A204.1 (cell line): ENCODE measurements around the gene PDS5B.
"Not testable (repeated sequence)": the region's sequence is repeated elsewhere in the genome, so short reads cannot be mapped to it uniquely, and the experiment has no call there.

Experiments
- FAIRE-seq: peaks from 2 replicates; lab custom pipeline; 2012; peaks lifted over from hg19 to GRCh38; lab: Jason Lieb, UNC

The PDS5B gene

GRCh38 chr13:32586080-32586900 lies at the start of gene PDS5B:
Gene PDS5B, plus strand, starts transcription at chr13:32586452. Its CDS starts 62,321 bp downstream, at chr13:32648773.
- FAIRE-seq, result peak; percentile 54

- no peak for FAIRE-seq
Measured at GRCh38 chr13:32537580-32538142, 48.6 kb upstream of the PDS5B start.

- no peak for FAIRE-seq
Measured at GRCh38 chr13:32538143-32538620, 48.1 kb upstream of the PDS5B start.

GRCh38 chr13:32538621-32539246 lies 47.5 kb upstream of the PDS5B start, which contains the start of gene N4BP2L2:
Gene N4BP2L2, minus strand, starts transcription at chr13:32538795. Its CDS starts 1,768 bp downstream, at chr13:32537027.
- peak; percentile 98 for FAIRE-seq

DNA sequence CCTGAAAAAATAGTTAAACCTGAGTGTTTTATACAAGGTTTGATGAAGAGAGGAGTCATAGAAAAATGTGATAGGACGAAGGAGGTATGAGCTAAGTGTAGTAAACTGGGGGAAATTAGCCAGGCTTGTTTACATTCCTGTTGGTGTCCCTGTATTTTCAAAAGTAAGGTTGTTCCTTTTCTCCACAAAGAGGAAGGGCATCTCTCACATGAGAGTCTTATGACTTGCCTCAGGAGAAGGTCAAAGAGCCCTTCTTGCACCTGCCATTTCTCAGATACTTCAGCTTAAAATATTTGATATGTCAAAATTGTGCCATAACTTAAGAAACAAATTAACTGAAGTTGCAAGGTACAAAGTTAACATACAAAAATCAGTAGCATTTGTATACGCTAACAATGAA lies 44.0 kb upstream of the PDS5B start:
- no peak for FAIRE-seq

GRCh38 chr13:32545083-32545482 lies 41.2 kb upstream of the PDS5B start:
- FAIRE-seq, result no peak

GRCh38 chr13:32548837-32549236 lies 37.4 kb upstream of the PDS5B start:
- no peak for FAIRE-seq

GRCh38 chr13:32549788-32550187 lies 36.5 kb upstream of the PDS5B start:
- FAIRE-seq, result no peak

- FAIRE-seq, result no peak
Measured at GRCh38 chr13:32553720-32554119, 32.5 kb upstream of the PDS5B start.

DNA sequence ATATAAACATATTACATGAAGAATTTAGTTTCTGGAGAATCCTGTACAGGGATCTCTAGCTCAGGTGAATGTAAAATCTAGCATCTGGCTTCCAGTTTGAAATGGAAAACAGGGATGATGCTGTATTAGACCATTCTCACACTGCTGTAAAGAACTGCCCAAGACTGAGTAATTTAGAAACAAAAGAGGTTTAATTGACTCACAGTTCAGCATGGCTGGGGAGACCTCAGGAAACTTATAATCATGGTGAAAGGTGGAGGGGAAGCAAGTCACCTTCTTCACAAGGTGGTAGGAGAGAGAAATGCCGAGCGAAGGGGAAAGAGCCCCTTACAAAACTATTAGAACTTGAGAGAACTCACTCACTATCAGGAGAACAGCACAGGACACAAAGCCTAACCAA lies 30.6 kb upstream of the PDS5B start:
- no peak for FAIRE-seq

DNA sequence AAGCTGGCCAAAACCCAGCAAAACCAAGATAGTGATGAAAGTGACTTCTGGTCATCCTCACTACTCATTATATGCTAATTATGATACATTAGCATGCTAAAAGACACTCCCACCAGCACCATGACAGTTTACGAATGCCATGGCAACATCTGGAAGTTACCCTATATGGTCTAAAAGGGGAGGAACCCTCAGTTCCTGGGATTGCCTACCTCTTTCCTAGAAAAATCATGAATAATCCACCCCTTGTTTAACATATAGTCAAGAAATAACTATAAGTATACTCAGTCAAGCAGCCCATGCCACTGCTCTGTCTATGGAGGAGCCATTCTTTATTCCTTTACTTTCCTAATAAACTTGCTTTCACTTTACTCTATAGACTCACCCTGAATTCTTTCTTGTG lies 25.4 kb upstream of the PDS5B start:
- FAIRE-seq, result not testable (repeated sequence)

- not testable (repeated sequence) for FAIRE-seq
Measured at GRCh38 chr13:32575687-32576086, 10.6 kb upstream of the PDS5B start.

GRCh38 chr13:32577032-32577431 lies 9.2 kb upstream of the PDS5B start:
- no peak for FAIRE-seq

DNA sequence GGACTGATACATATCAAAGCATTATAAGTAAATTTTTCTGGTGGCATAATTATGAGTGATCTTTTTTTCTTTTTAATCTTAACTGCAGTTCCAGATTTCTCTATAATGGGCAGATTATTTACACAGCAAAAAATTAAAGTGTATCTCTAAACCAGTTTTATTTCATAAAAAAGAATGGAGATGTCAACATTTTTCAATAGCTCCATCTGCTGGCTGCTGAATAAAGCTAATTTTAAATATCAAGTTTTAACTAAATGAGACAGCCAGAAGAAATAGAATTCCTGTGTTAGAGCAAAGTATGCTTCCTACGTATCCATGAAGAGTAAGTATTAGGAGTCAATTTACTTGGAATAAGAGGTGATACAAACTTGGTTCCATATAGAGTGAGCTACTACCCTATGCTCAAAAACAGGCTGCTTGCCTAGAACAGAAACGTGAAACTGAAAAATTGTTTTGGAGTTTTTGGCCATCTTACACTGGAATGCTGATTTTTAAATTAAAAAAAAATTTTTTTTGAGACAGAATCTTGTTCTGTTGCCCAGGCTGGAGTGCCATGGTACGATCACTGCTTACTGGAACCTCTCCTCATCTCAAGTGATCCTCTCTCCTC lies 5.0 kb upstream of the PDS5B start:
- FAIRE-seq, result peak; percentile 96

- no peak for FAIRE-seq
Measured at GRCh38 chr13:32582281-32582680, 4.0 kb upstream of the PDS5B start.

GRCh38 chr13:32582991-32583390 lies 3.3 kb upstream of the PDS5B start:
- no peak for FAIRE-seq

DNA sequence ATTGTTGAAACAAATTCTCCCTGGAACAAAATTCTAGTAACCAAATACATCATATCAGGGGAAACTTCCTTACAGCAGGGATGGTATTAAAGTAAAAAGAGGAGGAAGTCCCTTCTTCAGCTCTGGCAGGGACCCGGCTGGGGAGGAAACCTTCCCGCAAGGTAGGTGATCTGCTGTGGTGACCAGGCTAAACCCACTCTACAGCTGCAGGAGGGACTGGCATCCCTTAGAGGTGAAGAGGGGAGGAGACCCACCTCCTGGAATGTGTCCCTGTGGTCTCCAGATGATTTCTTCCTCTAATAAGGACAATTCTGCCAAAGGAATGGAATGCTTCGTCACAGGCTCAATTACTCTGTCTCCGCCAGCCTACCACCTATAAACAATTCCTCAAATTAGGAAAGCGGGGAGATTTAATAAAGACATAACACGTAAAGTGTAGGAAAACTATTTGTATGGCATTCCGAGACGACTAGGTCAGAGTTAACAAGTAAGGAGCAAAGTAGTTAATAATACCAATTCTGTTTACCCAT lies 637 bp upstream of the PDS5B start:
- FAIRE-seq, result no peak

DNA sequence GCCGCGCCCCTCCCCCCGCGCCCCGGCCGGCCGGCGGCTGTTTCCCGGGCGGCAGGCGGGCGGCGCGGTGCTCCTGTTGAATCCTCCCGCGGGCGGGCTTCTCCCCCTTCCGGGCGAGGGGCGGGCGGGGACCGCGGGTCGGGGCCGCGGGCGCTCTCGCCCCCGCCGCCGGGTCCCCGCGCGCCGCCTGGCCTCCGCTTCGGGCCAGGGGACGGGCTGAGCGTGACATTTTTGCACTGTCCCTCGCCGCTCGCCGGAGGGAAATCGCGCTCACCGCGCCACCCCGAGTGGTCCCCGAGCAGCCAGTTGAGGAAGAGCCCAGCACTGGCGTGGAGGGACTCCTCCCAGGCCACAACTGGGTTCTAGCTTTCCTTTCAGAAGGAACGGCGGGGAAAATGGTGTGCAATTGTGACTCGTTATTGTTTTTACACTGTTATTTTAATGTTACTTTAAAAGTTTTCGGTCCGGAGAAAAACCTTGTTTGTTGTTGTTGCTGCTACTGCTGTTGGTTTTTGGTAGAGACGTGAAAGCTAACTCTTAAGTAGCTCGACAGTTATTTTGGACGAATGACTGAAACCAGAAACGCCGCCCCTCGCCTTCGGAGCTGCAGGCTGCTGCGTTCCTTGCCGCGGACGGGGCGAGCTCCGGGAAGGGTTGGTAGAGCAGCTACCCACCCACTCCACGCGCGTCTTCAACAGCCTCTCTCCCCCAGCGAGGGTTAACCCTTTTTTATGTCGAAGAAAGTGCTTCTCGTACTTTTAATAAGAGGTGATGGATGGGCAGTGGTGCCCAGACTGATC lies 959 bp downstream of the PDS5B start:
- FAIRE-seq, result no peak

- no peak for FAIRE-seq
Measured at GRCh38 chr13:32587811-32588170, 1.5 kb downstream of the PDS5B start.

GRCh38 chr13:32588736-32589135 lies 2.5 kb downstream of the PDS5B start:
- FAIRE-seq, result no peak

DNA sequence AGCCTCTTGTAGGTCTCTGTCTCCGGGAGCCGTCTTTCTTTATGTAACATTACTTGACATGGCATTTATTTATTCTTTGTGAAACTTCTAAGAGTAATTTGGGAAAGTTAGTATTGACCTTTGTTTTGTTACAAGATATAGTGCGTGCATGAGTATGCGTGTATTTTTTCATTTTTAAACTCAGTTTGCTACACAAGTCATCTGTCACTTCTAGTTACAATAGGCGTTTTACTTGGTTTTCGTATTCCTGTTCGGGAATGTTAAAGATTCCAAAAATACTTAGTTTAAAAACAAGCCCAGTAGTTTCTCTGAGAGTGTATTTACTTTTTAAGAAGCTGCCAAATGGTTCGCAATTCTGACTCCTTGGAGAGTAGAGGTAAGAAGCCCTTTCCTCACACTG lies 3.2 kb downstream of the PDS5B start:
- no peak for FAIRE-seq

DNA sequence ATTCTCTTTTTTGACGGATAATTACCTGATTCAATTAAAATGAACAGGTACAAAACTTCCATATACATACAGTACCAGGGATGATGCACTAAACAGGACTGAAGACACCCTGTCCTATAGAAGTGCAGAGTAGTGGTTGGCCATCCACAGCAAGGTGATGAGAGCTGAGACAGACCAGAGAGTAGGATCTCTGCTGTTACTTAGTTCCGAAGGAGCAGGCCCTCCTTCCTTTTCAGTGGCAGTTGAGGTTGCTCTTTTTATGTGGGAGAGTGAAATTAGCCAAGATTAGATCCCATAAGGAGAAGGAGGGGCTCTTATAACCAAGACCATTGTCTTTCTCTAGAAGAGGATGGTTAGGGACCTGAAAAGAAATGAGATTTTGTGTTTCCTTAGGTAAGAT lies 4.0 kb downstream of the PDS5B start:
- FAIRE-seq, result no peak
